Epithelial cell of prostate (primary cell): ENCODE results near the gene GALNT7.
"Not testable (repeated sequence)": the region's sequence is repeated elsewhere in the genome, so short reads cannot be mapped to it uniquely, and the experiment has no call there.

Experiments used
- DNase-seq: peaks from one replicate; pipeline ENCODE4 v3.0.0-alpha.2; 2011; ENCODE audit warnings: low read depth, low spot score
- H3K27ac ChIP-seq: fragments of 450-650 bp; 2 replicates; pipeline ENCODE4 v1.5.1; 2017; ENCODE audit warnings: mild to moderate bottlenecking

Gene GALNT7

GRCh38 chr4:173191623-173192041, 23.0 kb downstream of the GALNT7 start:
- H3K27ac ChIP-seq, result peak overlapping the region; percentile 53
- peak; percentile 77 for DNase-seq

- no peak for DNase-seq
- peak overlapping the region; percentile 53 for H3K27ac ChIP-seq
Observed at GRCh38 chr4:173192375-173193162, 24.0 kb downstream of the GALNT7 start.

GRCh38 chr4:173194157-173194556, 25.5 kb downstream of the GALNT7 start:
- DNase-seq, result no peak
- H3K27ac ChIP-seq, result no peak overlapping the region

- no peak overlapping the region for H3K27ac ChIP-seq
- no peak for DNase-seq
Observed at GRCh38 chr4:173195109-173195508, 26.5 kb downstream of the GALNT7 start.

- no peak for DNase-seq
- H3K27ac ChIP-seq, result no peak overlapping the region
Observed at GRCh38 chr4:173199553-173199952, 30.9 kb downstream of the GALNT7 start.

GRCh38 chr4:173200103-173200884, 31.7 kb downstream of the GALNT7 start:
- H3K27ac ChIP-seq, result no peak overlapping the region
- DNase-seq, result no peak

- no peak overlapping the region for H3K27ac ChIP-seq
- no peak for DNase-seq
Observed at GRCh38 chr4:173202395-173202794, 33.8 kb downstream of the GALNT7 start.

- no peak overlapping the region for H3K27ac ChIP-seq
- no peak for DNase-seq
Observed at GRCh38 chr4:173205656-173206055, 37.0 kb downstream of the GALNT7 start.

- H3K27ac ChIP-seq, result no peak overlapping the region
- DNase-seq, result no peak
Observed at GRCh38 chr4:173208420-173208819, 39.8 kb downstream of the GALNT7 start.

- no peak overlapping the region for H3K27ac ChIP-seq
- DNase-seq, result peak; percentile 37
Observed at GRCh38 chr4:173211222-173211621, 42.6 kb downstream of the GALNT7 start.

GRCh38 chr4:173211838-173212237, 43.2 kb downstream of the GALNT7 start:
- peak; percentile 57 for DNase-seq
- no peak overlapping the region for H3K27ac ChIP-seq

GRCh38 chr4:173212379-173212778, 43.8 kb downstream of the GALNT7 start:
- no peak overlapping the region for H3K27ac ChIP-seq
- DNase-seq, result no peak

- DNase-seq, result no peak
- H3K27ac ChIP-seq, result no peak overlapping the region
Observed at GRCh38 chr4:173213296-173213695, 44.7 kb downstream of the GALNT7 start.

GRCh38 chr4:173214231-173214630, 45.6 kb downstream of the GALNT7 start:
- DNase-seq, result no peak
- H3K27ac ChIP-seq, result no peak overlapping the region

GRCh38 chr4:173214661-173215060, 46.0 kb downstream of the GALNT7 start:
- DNase-seq, result no peak
- no peak overlapping the region for H3K27ac ChIP-seq

GRCh38 chr4:173217075-173217474, 48.5 kb downstream of the GALNT7 start:
- H3K27ac ChIP-seq, result no peak overlapping the region
- DNase-seq, result no peak

- H3K27ac ChIP-seq, result no peak overlapping the region
- DNase-seq, result no peak
Observed at GRCh38 chr4:173217727-173218126, 49.1 kb downstream of the GALNT7 start.

GRCh38 chr4:173218411-173219125, 50.0 kb downstream of the GALNT7 start:
- no peak overlapping the region for H3K27ac ChIP-seq
- DNase-seq, result no peak

- H3K27ac ChIP-seq, result not testable (repeated sequence)
Observed at GRCh38 chr4:173219126-173219437, 50.5 kb downstream of the GALNT7 start.

GRCh38 chr4:173223743-173224142, 55.1 kb downstream of the GALNT7 start:
- H3K27ac ChIP-seq, result no peak overlapping the region
- no peak for DNase-seq

More at GRCh38 chr4:173219126-173219437, 50.5 kb downstream of the GALNT7 start:
- DNase-seq, result not testable (repeated sequence)

- no peak overlapping the region for H3K27ac ChIP-seq
- DNase-seq, result no peak
Observed at GRCh38 chr4:173226401-173226888, 57.8 kb downstream of the GALNT7 start.
